ENCODE measurements around the gene STXBP1. TPM values are rescaled to one million over a fixed set of nuclear protein-coding genes. Genes with fewer than 3 reads are reported as not detected.

STXBP1 gene
- total and polyA plus RNA-seq, 2 of the 8 experiments (the other 6 are each of a cell fraction or from before 2014, with no cell fraction given): 11.5 to 60.9 TPM

DNA sequence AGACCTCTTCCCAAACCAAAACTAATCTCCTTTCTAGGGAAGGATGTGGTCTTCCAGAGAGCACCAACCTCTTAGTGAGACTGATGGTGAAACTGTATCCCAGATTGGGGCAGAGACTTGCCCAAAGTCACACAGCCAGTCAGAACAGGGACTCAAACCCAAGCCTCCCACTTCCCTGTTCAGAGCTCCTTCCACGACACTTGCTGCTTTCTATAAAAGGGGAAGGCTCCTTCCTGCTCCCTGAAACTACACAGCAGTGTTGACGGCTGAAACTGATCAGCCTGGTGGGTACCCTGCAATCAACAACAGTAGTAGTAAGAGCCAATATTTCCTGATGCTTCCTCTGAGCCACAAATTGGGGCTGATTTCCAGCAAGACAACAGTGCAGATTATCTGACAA is 121.5 kb downstream of the STXBP1 start (continued):
- TF ChIP-seq, protein P1, sequence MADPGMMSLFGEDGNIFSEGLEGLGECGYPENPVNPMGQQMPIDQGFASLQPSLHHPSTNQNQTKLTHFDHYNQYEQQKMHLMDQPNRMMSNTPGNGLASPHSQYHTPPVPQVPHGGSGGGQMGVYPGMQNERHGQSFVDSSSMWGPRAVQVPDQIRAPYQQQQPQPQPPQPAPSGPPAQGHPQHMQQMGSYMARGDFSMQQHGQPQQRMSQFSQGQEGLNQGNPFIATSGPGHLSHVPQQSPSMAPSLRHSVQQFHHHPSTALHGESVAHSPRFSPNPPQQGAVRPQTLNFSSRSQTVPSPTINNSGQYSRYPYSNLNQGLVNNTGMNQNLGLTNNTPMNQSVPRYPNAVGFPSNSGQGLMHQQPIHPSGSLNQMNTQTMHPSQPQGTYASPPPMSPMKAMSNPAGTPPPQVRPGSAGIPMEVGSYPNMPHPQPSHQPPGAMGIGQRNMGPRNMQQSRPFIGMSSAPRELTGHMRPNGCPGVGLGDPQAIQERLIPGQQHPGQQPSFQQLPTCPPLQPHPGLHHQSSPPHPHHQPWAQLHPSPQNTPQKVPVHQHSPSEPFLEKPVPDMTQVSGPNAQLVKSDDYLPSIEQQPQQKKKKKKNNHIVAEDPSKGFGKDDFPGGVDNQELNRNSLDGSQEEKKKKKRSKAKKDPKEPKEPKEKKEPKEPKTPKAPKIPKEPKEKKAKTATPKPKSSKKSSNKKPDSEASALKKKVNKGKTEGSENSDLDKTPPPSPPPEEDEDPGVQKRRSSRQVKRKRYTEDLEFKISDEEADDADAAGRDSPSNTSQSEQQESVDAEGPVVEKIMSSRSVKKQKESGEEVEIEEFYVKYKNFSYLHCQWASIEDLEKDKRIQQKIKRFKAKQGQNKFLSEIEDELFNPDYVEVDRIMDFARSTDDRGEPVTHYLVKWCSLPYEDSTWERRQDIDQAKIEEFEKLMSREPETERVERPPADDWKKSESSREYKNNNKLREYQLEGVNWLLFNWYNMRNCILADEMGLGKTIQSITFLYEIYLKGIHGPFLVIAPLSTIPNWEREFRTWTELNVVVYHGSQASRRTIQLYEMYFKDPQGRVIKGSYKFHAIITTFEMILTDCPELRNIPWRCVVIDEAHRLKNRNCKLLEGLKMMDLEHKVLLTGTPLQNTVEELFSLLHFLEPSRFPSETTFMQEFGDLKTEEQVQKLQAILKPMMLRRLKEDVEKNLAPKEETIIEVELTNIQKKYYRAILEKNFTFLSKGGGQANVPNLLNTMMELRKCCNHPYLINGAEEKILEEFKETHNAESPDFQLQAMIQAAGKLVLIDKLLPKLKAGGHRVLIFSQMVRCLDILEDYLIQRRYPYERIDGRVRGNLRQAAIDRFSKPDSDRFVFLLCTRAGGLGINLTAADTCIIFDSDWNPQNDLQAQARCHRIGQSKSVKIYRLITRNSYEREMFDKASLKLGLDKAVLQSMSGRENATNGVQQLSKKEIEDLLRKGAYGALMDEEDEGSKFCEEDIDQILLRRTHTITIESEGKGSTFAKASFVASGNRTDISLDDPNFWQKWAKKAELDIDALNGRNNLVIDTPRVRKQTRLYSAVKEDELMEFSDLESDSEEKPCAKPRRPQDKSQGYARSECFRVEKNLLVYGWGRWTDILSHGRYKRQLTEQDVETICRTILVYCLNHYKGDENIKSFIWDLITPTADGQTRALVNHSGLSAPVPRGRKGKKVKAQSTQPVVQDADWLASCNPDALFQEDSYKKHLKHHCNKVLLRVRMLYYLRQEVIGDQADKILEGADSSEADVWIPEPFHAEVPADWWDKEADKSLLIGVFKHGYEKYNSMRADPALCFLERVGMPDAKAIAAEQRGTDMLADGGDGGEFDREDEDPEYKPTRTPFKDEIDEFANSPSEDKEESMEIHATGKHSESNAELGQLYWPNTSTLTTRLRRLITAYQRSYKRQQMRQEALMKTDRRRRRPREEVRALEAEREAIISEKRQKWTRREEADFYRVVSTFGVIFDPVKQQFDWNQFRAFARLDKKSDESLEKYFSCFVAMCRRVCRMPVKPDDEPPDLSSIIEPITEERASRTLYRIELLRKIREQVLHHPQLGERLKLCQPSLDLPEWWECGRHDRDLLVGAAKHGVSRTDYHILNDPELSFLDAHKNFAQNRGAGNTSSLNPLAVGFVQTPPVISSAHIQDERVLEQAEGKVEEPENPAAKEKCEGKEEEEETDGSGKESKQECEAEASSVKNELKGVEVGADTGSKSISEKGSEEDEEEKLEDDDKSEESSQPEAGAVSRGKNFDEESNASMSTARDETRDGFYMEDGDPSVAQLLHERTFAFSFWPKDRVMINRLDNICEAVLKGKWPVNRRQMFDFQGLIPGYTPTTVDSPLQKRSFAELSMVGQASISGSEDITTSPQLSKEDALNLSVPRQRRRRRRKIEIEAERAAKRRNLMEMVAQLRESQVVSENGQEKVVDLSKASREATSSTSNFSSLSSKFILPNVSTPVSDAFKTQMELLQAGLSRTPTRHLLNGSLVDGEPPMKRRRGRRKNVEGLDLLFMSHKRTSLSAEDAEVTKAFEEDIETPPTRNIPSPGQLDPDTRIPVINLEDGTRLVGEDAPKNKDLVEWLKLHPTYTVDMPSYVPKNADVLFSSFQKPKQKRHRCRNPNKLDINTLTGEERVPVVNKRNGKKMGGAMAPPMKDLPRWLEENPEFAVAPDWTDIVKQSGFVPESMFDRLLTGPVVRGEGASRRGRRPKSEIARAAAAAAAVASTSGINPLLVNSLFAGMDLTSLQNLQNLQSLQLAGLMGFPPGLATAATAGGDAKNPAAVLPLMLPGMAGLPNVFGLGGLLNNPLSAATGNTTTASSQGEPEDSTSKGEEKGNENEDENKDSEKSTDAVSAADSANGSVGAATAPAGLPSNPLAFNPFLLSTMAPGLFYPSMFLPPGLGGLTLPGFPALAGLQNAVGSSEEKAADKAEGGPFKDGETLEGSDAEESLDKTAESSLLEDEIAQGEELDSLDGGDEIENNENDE (IDR thresholded peaks at IDR 0.05; ENCODE audit: insufficient replicate concordance, low read length): no peak
